HG03457 (cell line): Measurements from ENCODE around the gene TIGAR.

Source experiments
- ATAC-seq: cut with Tn5 transposase; IDR thresholded peaks from one replicate; pipeline ENCODE4 v1.9.1; 2021; ENCODE audit warnings: moderate number of reproducible peaks; ENCODE audit not compliant: unreplicated experiment

Gene TIGAR

GRCh38 chr12:4282892-4283511 lies 38.0 kb upstream of the TIGAR start:
- ATAC-seq = no peak

GRCh38 chr12:4283512-4284255 lies 37.3 kb upstream of the TIGAR start:
- no peak for ATAC-seq

GRCh38 chr12:4284306-4284705 lies 36.7 kb upstream of the TIGAR start:
- no peak for ATAC-seq

- ATAC-seq = no peak
Observed at GRCh38 chr12:4285070-4285469, 35.9 kb upstream of the TIGAR start.

GRCh38 chr12:4286228-4286627 lies 34.8 kb upstream of the TIGAR start:
- no peak for ATAC-seq

GRCh38 chr12:4286771-4287317 lies 34.2 kb upstream of the TIGAR start:
- no peak for ATAC-seq

GRCh38 chr12:4287325-4288211 lies 33.4 kb upstream of the TIGAR start:
- ATAC-seq = no peak

- ATAC-seq = no peak
Observed at GRCh38 chr12:4288296-4289131, 32.5 kb upstream of the TIGAR start.

GRCh38 chr12:4289231-4289878 lies 31.7 kb upstream of the TIGAR start:
- no peak for ATAC-seq

GRCh38 chr12:4289998-4290790 lies 30.8 kb upstream of the TIGAR start:
- ATAC-seq = no peak

- ATAC-seq = no peak
Observed at GRCh38 chr12:4292341-4293073, 28.5 kb upstream of the TIGAR start.

- no peak for ATAC-seq
Observed at GRCh38 chr12:4293299-4293965, 27.6 kb upstream of the TIGAR start.

- ATAC-seq = no peak
Observed at GRCh38 chr12:4293966-4294505, 27.0 kb upstream of the TIGAR start.

GRCh38 chr12:4296751-4297150 lies 24.3 kb upstream of the TIGAR start:
- no peak for ATAC-seq

GRCh38 chr12:4297617-4298016 lies 23.4 kb upstream of the TIGAR start:
- ATAC-seq = no peak

GRCh38 chr12:4300883-4301282 lies 20.1 kb upstream of the TIGAR start:
- no peak for ATAC-seq

- no peak for ATAC-seq
Observed at GRCh38 chr12:4301932-4302501, 19.0 kb upstream of the TIGAR start.
